SU-DHL-6 (cell line): ENCODE measurements around the gene NPIPB2.
"Not testable (repeated sequence)": the region's sequence is repeated elsewhere in the genome, so short reads cannot be mapped to it uniquely, and the experiment has no call there.

Experiments used
- H2AFZ ChIP-seq: fragments of 200-600 bp; sonication (generic); 2 replicates; pipeline ENCODE4 v1.6.1; 2014; ENCODE audit warnings: low read depth, mild to moderate bottlenecking, moderate library complexity, mixed read lengths, antibody characterized with exemption, low read length; ENCODE audit not compliant: severe bottlenecking
- H3F3A ChIP-seq: fragments of 200-600 bp; shearing (Covaris generic); 2 replicates; pipeline ENCODE4 v1.6.0; 2016; ENCODE audit warnings: antibody characterized with exemption, mild to moderate bottlenecking; ENCODE audit not compliant: insufficient read depth
- H3K27ac ChIP-seq: fragments of 200-600 bp; sonication (generic); 2 replicates; pipeline ENCODE4 v1.5.1; 2016; ENCODE audit warnings: low read depth, mild to moderate bottlenecking, low read length, moderate library complexity, mixed read lengths
- H3K27me3 ChIP-seq: fragments of 200-600 bp; sonication (generic), shearing (Covaris generic); 2 replicates; pipeline ENCODE4 v1.6.0; 2014; ENCODE audit warnings: mild to moderate bottlenecking, low read length
- H3K36me3 ChIP-seq: fragments of 200-600 bp; sonication (generic); 2 replicates; pipeline ENCODE4 v1.6.1; 2014; ENCODE audit warnings: mild to moderate bottlenecking, low read length, mixed read lengths
- H3K4me2 ChIP-seq: fragments of 300-600, 200-600 bp; shearing (Covaris generic), sonication (generic); 2 replicates; pipeline ENCODE4 v1.6.0; 2014; ENCODE audit warnings: low read length, low read depth, mild to moderate bottlenecking; ENCODE audit not compliant: poor library complexity, severe bottlenecking
- H3K4me3 ChIP-seq: fragments of 200-600 bp; sonication (generic); 2 replicates; pipeline ENCODE4 v1.5.1; 2014; ENCODE audit warnings: antibody characterized with exemption, low read length, mild to moderate bottlenecking, mixed read lengths; ENCODE audit not compliant: insufficient read depth, poor library complexity, severe bottlenecking
- H3K79me2 ChIP-seq: fragments of 200-600 bp; sonication (generic); 2 replicates; pipeline ENCODE4 v1.6.1; 2014; ENCODE audit warnings: mild to moderate bottlenecking, low read length, moderate library complexity; ENCODE audit not compliant: insufficient read depth
- H3K9ac ChIP-seq: fragments of 200-600 bp; sonication (generic); 2 replicates; pipeline ENCODE4 v1.7.0; 2014; ENCODE audit warnings: mild to moderate bottlenecking, low read length
- H3K9me2 ChIP-seq: fragments of 200-600 bp; sonication (generic); replicated peaks from 2 replicates; pipeline ENCODE4 v1.6.1; 2014; ENCODE audit warnings: low read length; ENCODE audit not compliant: insufficient read depth
- H3K9me3 ChIP-seq: fragments of 200-600 bp; sonication (generic); 2 replicates; pipeline ENCODE4 v1.6.1; 2014; ENCODE audit warnings: low read length, mixed read lengths; ENCODE audit not compliant: insufficient read depth
- H4K20me1 ChIP-seq: fragments of 200-600 bp; sonication (generic); 2 replicates; pipeline ENCODE4 v1.6.1; 2014; ENCODE audit warnings: low read depth, mild to moderate bottlenecking, antibody characterized with exemption, low read length, moderate library complexity, mixed read lengths
- CTCF ChIP-seq: fragments of 200-600 bp; sonication (generic); IDR thresholded peaks from one replicate; pipeline ENCODE4 v1.5.1; 2017; ENCODE audit warnings: antibody characterized with exemption, mild to moderate bottlenecking, low read length, moderate library complexity; ENCODE audit not compliant: insufficient read depth, poor library complexity, severe bottlenecking
- EZH2phosphoT487 ChIP-seq: fragments of 200-600 bp; sonication (generic), shearing (Covaris generic); conservative IDR thresholded peaks from 2 replicates; pipeline ENCODE4 v1.6.1; 2018; ENCODE audit warnings: mild to moderate bottlenecking, antibody characterized with exemption, low read length, moderate library complexity, mixed read lengths

NPIPB2 gene

GRCh38 chr16:11956558-11956957 is 14.7 kb upstream of the NPIPB2 start:
- no peaks in the 10 kb centered on the region for H4K20me1 ChIP-seq

DNA sequence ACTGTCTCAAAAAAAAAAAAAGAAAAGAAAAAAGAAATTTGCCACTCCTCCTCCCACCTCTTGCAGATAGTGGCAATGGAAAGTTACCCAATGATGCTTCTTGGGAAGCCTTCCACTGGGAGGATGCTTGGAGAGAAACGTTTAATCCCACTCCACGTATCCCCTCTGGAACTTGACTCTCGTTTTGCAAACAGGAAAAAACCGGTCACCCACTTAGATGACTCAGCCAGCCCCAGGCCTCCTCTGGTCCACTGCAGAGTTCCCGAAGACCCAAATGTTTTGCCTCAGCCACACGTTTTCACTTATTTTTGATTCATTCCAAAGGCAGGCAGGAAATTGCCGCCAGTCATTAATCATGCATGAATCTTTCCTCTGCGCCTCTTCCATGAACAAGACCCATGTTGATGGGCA is 13.9 kb upstream of the NPIPB2 start:
- Histone ChIP-seq H3K9ac (no peak overlapping the region), H3K4me2 (no peak overlapping the region), H3K4me3 (no peak overlapping the region), H3K27ac (no peak overlapping the region), H2AFZ (no peak overlapping the region), H4K20me1 (no peaks in the 10 kb centered on the region), H3F3A (peaks cover 25% of the 10 kb centered on the region), H3K79me2 (no peaks in the 10 kb centered on the region), H3K9me2 (no peaks in the 10 kb centered on the region), H3K27me3 (no peaks in the 10 kb centered on the region), H3K9me3 (no peaks in the 10 kb centered on the region), H3K36me3 (no peaks in the 10 kb centered on the region)
- no peak for TF ChIP-seq EZH2phosphoT487
- no peak for TF ChIP-seq CTCF

More at GRCh38 chr16:11956558-11956957, 14.7 kb upstream of the NPIPB2 start:
- Histone ChIP-seq H3K9ac (no peak overlapping the region), H3K9me3 (no peaks in the 10 kb centered on the region), H2AFZ (no peak overlapping the region), H3K4me3 (no peak overlapping the region), H3K9me2 (no peaks in the 10 kb centered on the region), H3K27me3 (no peaks in the 10 kb centered on the region), H3K4me2 (no peak overlapping the region), H3K79me2 (no peaks in the 10 kb centered on the region), H3K27ac (no peak overlapping the region), H3K36me3 (no peaks in the 10 kb centered on the region), H3F3A (peaks cover 30% of the 10 kb centered on the region)
- no peak for TF ChIP-seq EZH2phosphoT487
- no peak for TF ChIP-seq CTCF

- not testable (repeated sequence) for H3K27me3 ChIP-seq
Measured at GRCh38 chr16:11953576-11953975, 11.7 kb upstream of the NPIPB2 start.

GRCh38 chr16:11950388-11950787 is 8.5 kb upstream of the NPIPB2 start:
- Histone ChIP-seq H4K20me1 (no peaks in the 10 kb centered on the region), H3K4me2 (peak overlapping the region; percentile 36), H3K4me3 (no peak overlapping the region), H3K79me2 (no peaks in the 10 kb centered on the region), H2AFZ (peak overlapping the region; percentile 92), H3K9me3 (no peaks in the 10 kb centered on the region), H3K9ac (peak overlapping the region; percentile 37), H3K27ac (peak overlapping the region; percentile 83), H3K36me3 (no peaks in the 10 kb centered on the region), H3K27me3 (no peaks in the 10 kb centered on the region), H3F3A (peaks cover 12% of the 10 kb centered on the region), H3K9me2 (no peaks in the 10 kb centered on the region)
- TF ChIP-seq CTCF, result no peak
- TF ChIP-seq EZH2phosphoT487, result no peak

More at GRCh38 chr16:11953576-11953975, 11.7 kb upstream of the NPIPB2 start:
- H3K36me3 ChIP-seq, H4K20me1 ChIP-seq, H3K9ac ChIP-seq, H3K4me3 ChIP-seq, H3K9me2 ChIP-seq, H3K79me2 ChIP-seq, H3K27ac ChIP-seq, H2AFZ ChIP-seq, H3K4me2 ChIP-seq, H3K9me3 ChIP-seq: not testable (repeated sequence)
- peaks cover 14% of the 10 kb centered on the region for H3F3A ChIP-seq
